IMR-90 (cell line): ENCODE data around the gene C1orf141.

Source experiments
- BHLHE40 ChIP-seq: fragments of 150-350 bp; IDR thresholded peaks from 2 replicates; pipeline ENCODE4 v1.6.1; 2016; ENCODE audit warnings: mild to moderate bottlenecking, low read depth, low read length
- CEBPB ChIP-seq: IDR thresholded peaks from 2 replicates; pipeline ENCODE4 v1.6.1; 2012; ENCODE audit warnings: low read depth, low read length, improper control_type of control experiment
- CHD1 ChIP-seq: IDR thresholded peaks from 2 replicates; pipeline ENCODE4 v1.6.1; 2012; ENCODE audit warnings: low read depth, low read length, improper control_type of control experiment
- MAFK ChIP-seq: IDR thresholded peaks from 2 replicates; pipeline ENCODE4 v1.6.1; 2012; ENCODE audit warnings: low read depth, low read length, improper control_type of control experiment
- MAZ ChIP-seq: IDR thresholded peaks from 2 replicates; pipeline ENCODE4 v1.6.1; 2012; ENCODE audit warnings: low read depth, mild to moderate bottlenecking, low read length, improper control_type of control experiment, moderate library complexity, borderline replicate concordance
- MXI1 ChIP-seq: IDR thresholded peaks from 2 replicates; pipeline ENCODE4 v1.6.1; 2012; ENCODE audit warnings: low read depth, mild to moderate bottlenecking, low read length, moderate library complexity, borderline replicate concordance
- NFE2L2 ChIP-seq: fragments of 150-350 bp; IDR thresholded peaks from 2 replicates; pipeline ENCODE4 v1.6.1; 2016; ENCODE audit warnings: low read depth, mild to moderate bottlenecking, low read length
- POLR2A ChIP-seq: IDR thresholded peaks from 2 replicates; pipeline ENCODE4 v1.6.1; 2012; ENCODE audit warnings: mild to moderate bottlenecking, low read depth, low read length
- RFX5 ChIP-seq: IDR thresholded peaks from 2 replicates; pipeline ENCODE4 v1.8.0; 2012; ENCODE audit warnings: low read depth, mild to moderate bottlenecking, low read length, moderate library complexity
- SMC3 ChIP-seq: fragments of 150-350 bp; IDR thresholded peaks from 2 replicates; pipeline ENCODE4 v1.6.1; 2016; ENCODE audit warnings: low read depth, mild to moderate bottlenecking, antibody characterized with exemption, low read length, moderate library complexity
- TF ChIP-seq, protein P1 (sequence below): conservative IDR thresholded peaks from 2 replicates; pipeline ENCODE4 v1.5.1; 2012; ENCODE audit warnings: mild to moderate bottlenecking, low read depth, low read length, improper control_type of control experiment
- TF ChIP-seq, protein P2 (sequence below): fragments of 150-350 bp; IDR thresholded peaks from 2 replicates; pipeline ENCODE4 v1.6.1; 2017; ENCODE audit warnings: mild to moderate bottlenecking, antibody characterized with exemption, low read length, low read depth
- TF ChIP-seq, protein P3 (sequence below): fragments of 150-350 bp; IDR thresholded peaks from 2 replicates; pipeline ENCODE4 v1.6.1; 2016; ENCODE audit warnings: low read depth, mild to moderate bottlenecking, low read length, moderate library complexity, borderline replicate concordance

DNA sequence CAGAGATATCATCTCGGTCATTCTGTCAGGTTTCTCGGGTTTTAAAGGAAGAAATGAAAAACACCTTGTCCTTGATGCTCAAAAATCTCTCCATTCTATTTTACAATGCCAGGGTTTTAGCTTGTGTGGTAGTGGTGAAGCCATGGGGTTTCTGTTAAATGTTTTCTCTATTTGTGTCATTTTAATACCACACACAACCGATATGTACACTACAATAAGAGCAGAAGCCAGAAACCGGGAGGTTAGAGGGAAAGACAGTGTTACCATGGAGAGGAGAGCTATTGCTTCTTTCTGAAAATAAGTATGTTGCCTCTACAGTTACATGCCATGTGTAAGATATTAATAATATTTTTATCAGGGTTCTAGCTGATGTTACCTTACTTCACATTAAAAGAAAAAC is 83.6 kb downstream of the C1orf141 start:
- TF ChIP-seq POLR2A (no peak), MXI1 (no peak), RFX5 (no peak), MAZ (no peak), BHLHE40 (no peak), NFE2L2 (no peak), MAFK (no peak), SMC3 (no peak), CEBPB (no peak), CHD1 (no peak)
- TF ChIP-seq, protein P1, sequence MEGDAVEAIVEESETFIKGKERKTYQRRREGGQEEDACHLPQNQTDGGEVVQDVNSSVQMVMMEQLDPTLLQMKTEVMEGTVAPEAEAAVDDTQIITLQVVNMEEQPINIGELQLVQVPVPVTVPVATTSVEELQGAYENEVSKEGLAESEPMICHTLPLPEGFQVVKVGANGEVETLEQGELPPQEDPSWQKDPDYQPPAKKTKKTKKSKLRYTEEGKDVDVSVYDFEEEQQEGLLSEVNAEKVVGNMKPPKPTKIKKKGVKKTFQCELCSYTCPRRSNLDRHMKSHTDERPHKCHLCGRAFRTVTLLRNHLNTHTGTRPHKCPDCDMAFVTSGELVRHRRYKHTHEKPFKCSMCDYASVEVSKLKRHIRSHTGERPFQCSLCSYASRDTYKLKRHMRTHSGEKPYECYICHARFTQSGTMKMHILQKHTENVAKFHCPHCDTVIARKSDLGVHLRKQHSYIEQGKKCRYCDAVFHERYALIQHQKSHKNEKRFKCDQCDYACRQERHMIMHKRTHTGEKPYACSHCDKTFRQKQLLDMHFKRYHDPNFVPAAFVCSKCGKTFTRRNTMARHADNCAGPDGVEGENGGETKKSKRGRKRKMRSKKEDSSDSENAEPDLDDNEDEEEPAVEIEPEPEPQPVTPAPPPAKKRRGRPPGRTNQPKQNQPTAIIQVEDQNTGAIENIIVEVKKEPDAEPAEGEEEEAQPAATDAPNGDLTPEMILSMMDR: no peak
- TF ChIP-seq, protein P2, sequence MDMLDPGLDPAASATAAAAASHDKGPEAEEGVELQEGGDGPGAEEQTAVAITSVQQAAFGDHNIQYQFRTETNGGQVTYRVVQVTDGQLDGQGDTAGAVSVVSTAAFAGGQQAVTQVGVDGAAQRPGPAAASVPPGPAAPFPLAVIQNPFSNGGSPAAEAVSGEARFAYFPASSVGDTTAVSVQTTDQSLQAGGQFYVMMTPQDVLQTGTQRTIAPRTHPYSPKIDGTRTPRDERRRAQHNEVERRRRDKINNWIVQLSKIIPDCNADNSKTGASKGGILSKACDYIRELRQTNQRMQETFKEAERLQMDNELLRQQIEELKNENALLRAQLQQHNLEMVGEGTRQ: no peak
- TF ChIP-seq, protein P3, sequence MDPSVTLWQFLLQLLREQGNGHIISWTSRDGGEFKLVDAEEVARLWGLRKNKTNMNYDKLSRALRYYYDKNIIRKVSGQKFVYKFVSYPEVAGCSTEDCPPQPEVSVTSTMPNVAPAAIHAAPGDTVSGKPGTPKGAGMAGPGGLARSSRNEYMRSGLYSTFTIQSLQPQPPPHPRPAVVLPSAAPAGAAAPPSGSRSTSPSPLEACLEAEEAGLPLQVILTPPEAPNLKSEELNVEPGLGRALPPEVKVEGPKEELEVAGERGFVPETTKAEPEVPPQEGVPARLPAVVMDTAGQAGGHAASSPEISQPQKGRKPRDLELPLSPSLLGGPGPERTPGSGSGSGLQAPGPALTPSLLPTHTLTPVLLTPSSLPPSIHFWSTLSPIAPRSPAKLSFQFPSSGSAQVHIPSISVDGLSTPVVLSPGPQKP: no peak
